ENCODE results near the gene SWI5. TPM values are rescaled to one million over a fixed set of nuclear protein-coding genes. Genes with fewer than 3 reads are reported as not detected.
A peak's percentile ranks its signal among the peaks of the same experiment; 100 is the strongest.

The SWI5 gene
- total RNA-seq, 4 donors from 2014 or later, result 27.5 to 39.8 (median 32.9) TPM

GRCh38 chr9:128233817-128234406 lies 42.2 kb upstream of the SWI5 start:
- Histone ChIP-seq H3K9me3 (no peaks in the 10 kb centered on the region), H3K27ac (peak overlapping the region in 1 of 4 donors; percentile 75), H3K4me3 (no peak overlapping the region), H3K27me3 (no peaks in the 10 kb centered on the region), H3K4me1 (no peaks in the 10 kb centered on the region), H3K36me3 (no peaks in the 10 kb centered on the region)
- 80 to 83% methylated on average over 24 to 26 of the region's 28 CpGs for WGBS, 2 donors
- DNase-seq (ENCODE audit: low spot score in 2 of 2), result no peak
- TF ChIP-seq EP300 (IDR thresholded peaks at IDR 0.05) (no peak), POLR2A (IDR thresholded peaks at IDR 0.05) (no peak)
- TF ChIP-seq, protein P1, sequence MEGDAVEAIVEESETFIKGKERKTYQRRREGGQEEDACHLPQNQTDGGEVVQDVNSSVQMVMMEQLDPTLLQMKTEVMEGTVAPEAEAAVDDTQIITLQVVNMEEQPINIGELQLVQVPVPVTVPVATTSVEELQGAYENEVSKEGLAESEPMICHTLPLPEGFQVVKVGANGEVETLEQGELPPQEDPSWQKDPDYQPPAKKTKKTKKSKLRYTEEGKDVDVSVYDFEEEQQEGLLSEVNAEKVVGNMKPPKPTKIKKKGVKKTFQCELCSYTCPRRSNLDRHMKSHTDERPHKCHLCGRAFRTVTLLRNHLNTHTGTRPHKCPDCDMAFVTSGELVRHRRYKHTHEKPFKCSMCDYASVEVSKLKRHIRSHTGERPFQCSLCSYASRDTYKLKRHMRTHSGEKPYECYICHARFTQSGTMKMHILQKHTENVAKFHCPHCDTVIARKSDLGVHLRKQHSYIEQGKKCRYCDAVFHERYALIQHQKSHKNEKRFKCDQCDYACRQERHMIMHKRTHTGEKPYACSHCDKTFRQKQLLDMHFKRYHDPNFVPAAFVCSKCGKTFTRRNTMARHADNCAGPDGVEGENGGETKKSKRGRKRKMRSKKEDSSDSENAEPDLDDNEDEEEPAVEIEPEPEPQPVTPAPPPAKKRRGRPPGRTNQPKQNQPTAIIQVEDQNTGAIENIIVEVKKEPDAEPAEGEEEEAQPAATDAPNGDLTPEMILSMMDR (IDR thresholded peaks at IDR 0.05), result no peak

- no peaks in the 10 kb centered on the region for H3K27me3 ChIP-seq
- peaks cover 0 to 3% (median 0%) of the 10 kb centered on the region in 3 donors for H3K36me3 ChIP-seq
- 67 to 79% methylated on average over 4 of the region's 4 CpGs for WGBS, 2 donors
- H3K4me1 ChIP-seq, result peaks cover 0 to 47% (median 17%) of the 10 kb centered on the region in 4 donors
- no peaks in the 10 kb centered on the region for H3K9me3 ChIP-seq
- H3K4me3 ChIP-seq, result no peak overlapping the region
- DNase-seq (ENCODE audit: low spot score in 2 of 2), result no peak
- H3K27ac ChIP-seq, result peak overlapping the region in 2 of 4 donors; percentile 57 to 87
- TF ChIP-seq, protein P1 (IDR thresholded peaks at IDR 0.05), result no peak
- TF ChIP-seq POLR2A (IDR thresholded peaks at IDR 0.05) (no peak), EP300 (IDR thresholded peaks at IDR 0.05) (no peak)
Observed at GRCh38 chr9:128242124-128242523, 34.0 kb upstream of the SWI5 start.

DNA sequence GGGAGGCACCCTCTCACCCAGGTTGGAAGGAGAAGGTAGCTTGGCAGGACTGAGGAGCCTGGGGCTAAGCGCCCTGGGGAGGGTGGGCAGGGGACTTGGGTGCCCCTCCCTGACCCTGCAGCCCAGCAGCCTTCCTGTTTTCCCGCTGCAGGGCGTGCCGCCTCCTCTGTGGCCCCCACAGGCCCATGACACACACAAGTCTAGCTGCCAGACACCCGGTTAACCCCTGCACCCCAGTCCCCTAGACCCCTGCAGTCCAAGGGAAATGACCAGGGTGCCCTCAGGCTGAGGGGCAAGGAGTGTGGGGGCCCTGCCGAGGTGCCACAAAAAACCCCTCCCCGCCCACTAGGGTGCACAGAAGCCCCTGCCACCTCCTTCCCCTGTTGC lies 33.3 kb upstream of the SWI5 start:
- TF ChIP-seq EP300 (IDR thresholded peaks at IDR 0.05), result peak in 1 of 2 donors; percentile 4
- TF ChIP-seq, protein P1 (IDR thresholded peaks at IDR 0.05), result no peak
- Histone ChIP-seq H3K4me3 (no peak overlapping the region), H3K27ac (peak overlapping the region; percentile 21 to 87 (median 63)), H3K27me3 (no peaks in the 10 kb centered on the region), H3K9me3 (no peaks in the 10 kb centered on the region), H3K4me1 (peaks cover 0 to 47% (median 17%) of the 10 kb centered on the region in 4 donors), H3K36me3 (peaks cover 0 to 3% (median 0%) of the 10 kb centered on the region in 3 donors)
- WGBS, 2 donors, result 28 to 43% methylated on average over 4 to 6 of the region's 7 CpGs
- no peak for DNase-seq (ENCODE audit: low spot score in 2 of 2)

DNA sequence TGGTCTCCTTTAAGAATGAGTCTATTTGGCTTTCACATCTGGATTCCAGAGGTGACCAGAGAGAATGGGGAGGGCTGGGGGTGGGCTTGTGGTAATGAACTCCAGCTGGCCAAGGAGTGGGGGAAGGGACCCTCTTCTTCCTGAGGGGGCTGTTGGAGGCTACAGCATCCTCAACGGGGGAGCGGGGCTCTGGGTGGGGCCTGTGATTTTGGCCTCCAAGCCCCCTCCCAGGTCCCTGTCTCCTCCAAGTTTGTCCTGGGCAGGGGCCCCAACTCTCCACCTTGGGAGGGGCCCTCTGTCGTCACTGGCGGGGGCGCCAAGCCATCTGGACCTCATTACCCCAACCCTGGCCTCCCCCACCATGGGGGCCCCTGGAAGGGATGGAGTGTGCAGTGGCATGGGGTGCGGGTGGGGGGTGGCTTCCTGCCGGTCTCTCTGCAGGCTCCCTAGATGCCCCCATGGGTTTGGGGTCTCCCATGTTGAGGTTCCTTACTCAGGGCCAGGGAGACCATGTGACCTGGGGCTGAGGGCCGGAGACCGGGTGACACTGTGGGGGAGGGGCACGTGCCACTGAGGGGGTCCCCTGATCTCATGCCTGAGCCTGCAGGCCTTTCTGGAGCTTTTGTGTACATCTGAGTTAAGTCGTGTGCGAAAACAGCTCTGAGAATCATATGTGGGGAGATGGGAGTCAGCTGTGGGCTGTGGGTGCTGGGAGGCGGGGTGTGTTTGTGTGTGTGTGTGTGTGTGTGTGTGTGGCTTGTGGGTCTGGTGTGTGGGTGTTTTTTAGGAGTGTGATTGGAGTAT lies 32.7 kb upstream of the SWI5 start:
- 34 to 61% methylated on average over 7 to 10 of the region's 13 CpGs for WGBS, 2 donors
- H3K36me3 ChIP-seq, result peaks cover 0 to 3% (median 0%) of the 10 kb centered on the region in 3 donors
- H3K4me3 ChIP-seq, result peak overlapping the region in 1 of 4 donors; percentile 54
- H3K4me1 ChIP-seq, result peaks cover 0 to 47% (median 17%) of the 10 kb centered on the region in 4 donors
- DNase-seq (ENCODE audit: low spot score in 2 of 2), result peak in 1 of 2 donors; percentile 56
- TF ChIP-seq, protein P1 (IDR thresholded peaks at IDR 0.05), result no peak
- TF ChIP-seq POLR2A (IDR thresholded peaks at IDR 0.05) (no peak), EP300 (IDR thresholded peaks at IDR 0.05) (peak in 1 of 2 donors; percentile 2)
- H3K27ac ChIP-seq, result peak overlapping the region; percentile 21 to 87 (median 63)
- no peaks in the 10 kb centered on the region for H3K27me3 ChIP-seq
- H3K9me3 ChIP-seq, result no peaks in the 10 kb centered on the region
